IMR-90 (cell line): Measurements from ENCODE around the gene DHRS3. TPM values are rescaled to one million over a fixed set of nuclear protein-coding genes. Genes with fewer than 3 reads are reported as not detected.

Experiments
- ATAC-seq: fragments of 200-7000 bp; cut with Tn5 transposase; 2 replicates; pipeline ENCODE4 v1.9.1; 2020; ENCODE audit warnings: low read depth, mild to moderate bottlenecking, moderate library complexity
- BruUV-seq: library from RNA; stranded (reverse); fragments of 400-500 nt; replicated peaks from 2 replicates; lab custom pipeline; 2021; lab: Mats Ljungman, UMichigan
- CTCF ChIA-PET: fragments of 300-600 bp; formaldehyde crosslinking; extraction: SDS; loops from one replicate; lab custom pipeline; 2021; ENCODE audit warnings: antibody characterized with exemption; lab: Yijun Ruan, JAX
- POLR2A ChIA-PET: fragments of 300-600 bp; sonication (Branson Sonifier 250); formaldehyde crosslinking; loops from one replicate; lab custom pipeline; 2022; ENCODE audit warnings: antibody characterized with exemption; ENCODE audit not compliant: unreplicated experiment; lab: Charles Lee
- DNase-seq: peaks from one replicate; pipeline ENCODE4 v3.0.0; 2013
- H2AFZ ChIP-seq: replicated peaks from 2 replicates; pipeline ENCODE3; 2013; ENCODE audit warnings: low read length, mild to moderate bottlenecking; ENCODE audit not compliant: poor library complexity
- H2AK5ac ChIP-seq: 2 replicates; pipeline ENCODE4 v1.6.1; 2013; ENCODE audit warnings: low read depth, low read length, inconsistent platforms
- H2AK9ac ChIP-seq: replicated peaks from 2 replicates; pipeline ENCODE3; 2013; ENCODE audit warnings: mild to moderate bottlenecking, low read depth, low read length, moderate library complexity; ENCODE audit not compliant: poor library complexity
- H2BK120ac ChIP-seq: 2 replicates; pipeline ENCODE4 v1.6.1; 2013; ENCODE audit warnings: low read depth, low read length, inconsistent platforms
- H2BK15ac ChIP-seq: 3 replicates; pipeline ENCODE4 v1.6.1; 2013; ENCODE audit warnings: low read depth, low read length, inconsistent platforms
- H2BK20ac ChIP-seq: 2 replicates; pipeline ENCODE4 v1.6.1; 2013; ENCODE audit warnings: low read depth, mild to moderate bottlenecking, inconsistent platforms, low read length, moderate library complexity
- H2BK5ac ChIP-seq: 2 replicates; pipeline ENCODE4 v1.6.1; 2013; ENCODE audit warnings: mild to moderate bottlenecking, low read depth, low read length, inconsistent platforms; ENCODE audit not compliant: poor library complexity, severe bottlenecking
- H3K14ac ChIP-seq: replicated peaks from 2 replicates; pipeline ENCODE4 v1.6.1; 2013; ENCODE audit warnings: low read depth, low read length, inconsistent platforms
- H3K18ac ChIP-seq: 2 replicates; pipeline ENCODE4 v1.6.1; 2013; ENCODE audit warnings: low read depth, low read length, control low read depth
- H3K23ac ChIP-seq: 2 replicates; pipeline ENCODE4 v1.6.1; 2013; ENCODE audit warnings: low read depth, low read length, inconsistent platforms
- H3K27ac ChIP-seq: 2 replicates; pipeline ENCODE4 v1.5.1; 2013; ENCODE audit warnings: mild to moderate bottlenecking, control low read depth, low read length; ENCODE audit not compliant: insufficient read depth
- H3K27me3 ChIP-seq: 2 replicates; pipeline ENCODE4 v1.6.1; 2013; ENCODE audit warnings: low read length; ENCODE audit not compliant: control insufficient read depth, insufficient read depth
- H3K36me3 ChIP-seq: 2 replicates; pipeline ENCODE4 v1.6.1; 2013; ENCODE audit warnings: low read length, mixed read lengths; ENCODE audit not compliant: control insufficient read depth, insufficient read depth
- H3K4ac ChIP-seq: 2 replicates; pipeline ENCODE4 v1.6.1; 2013; ENCODE audit warnings: low read depth, low read length, inconsistent platforms
- H3K4me1 ChIP-seq: 2 replicates; pipeline ENCODE4 v1.6.1; 2013; ENCODE audit warnings: low read length, mixed read lengths; ENCODE audit not compliant: control insufficient read depth, insufficient read depth
- H3K4me2 ChIP-seq: 2 replicates; pipeline ENCODE4 v1.6.1; 2013; ENCODE audit warnings: low read depth, mild to moderate bottlenecking, control low read depth, low read length, moderate library complexity
- H3K4me3 ChIP-seq: 2 replicates; pipeline ENCODE4 v1.5.1; 2013; ENCODE audit warnings: low read depth, mild to moderate bottlenecking, control low read depth, low read length, moderate library complexity; ENCODE audit not compliant: insufficient read depth
- H3K56ac ChIP-seq: 2 replicates; pipeline ENCODE4 v1.6.1; 2013; ENCODE audit warnings: low read length, inconsistent platforms; ENCODE audit not compliant: insufficient read depth; ENCODE audit errors: extremely low read depth
- H3K79me1 ChIP-seq, 2 experiments: 2 replicates each; pipeline ENCODE4 v1.6.1; 2013; ENCODE audit warnings: low read length in 2 of 2, inconsistent platforms in 1 of 2, low read depth in 1 of 2
- H3K9ac ChIP-seq: 2 replicates; pipeline ENCODE4 v1.6.1; 2013; ENCODE audit warnings: low read depth, low read length, control low read depth
- H3K9me1 ChIP-seq: 2 replicates; pipeline ENCODE4 v1.6.1; 2013; ENCODE audit warnings: low read length, inconsistent platforms; ENCODE audit not compliant: insufficient read depth
- H3K9me3 ChIP-seq: 2 replicates; pipeline ENCODE4 v1.6.1; 2013; ENCODE audit warnings: low read length; ENCODE audit not compliant: control insufficient read depth, insufficient read depth
- H4K20me1 ChIP-seq: 2 replicates; pipeline ENCODE4 v1.6.1; 2013; ENCODE audit warnings: low read length, inconsistent platforms; ENCODE audit not compliant: insufficient read depth
- H4K5ac ChIP-seq: 2 replicates; pipeline ENCODE4 v1.6.1; 2013; ENCODE audit warnings: mild to moderate bottlenecking, low read depth, low read length, control low read depth
- H4K8ac ChIP-seq, 2 experiments: 2 replicates each; pipeline ENCODE4 v1.6.1; 2013; ENCODE audit warnings: low read depth in 2 of 2, low read length in 2 of 2, control low read depth in 1 of 2, inconsistent platforms in 1 of 2
- H4K91ac ChIP-seq: 2 replicates; pipeline ENCODE4 v1.6.1; 2013; ENCODE audit warnings: low read depth, low read length, inconsistent platforms; ENCODE audit not compliant: insufficient read depth
- BHLHE40 ChIP-seq: fragments of 150-350 bp; IDR thresholded peaks from 2 replicates; pipeline ENCODE4 v1.6.1; 2016; ENCODE audit warnings: mild to moderate bottlenecking, low read depth, low read length
- CEBPB ChIP-seq: IDR thresholded peaks from 2 replicates; pipeline ENCODE4 v1.6.1; 2012; ENCODE audit warnings: low read depth, low read length, improper control_type of control experiment
- CHD1 ChIP-seq: IDR thresholded peaks from 2 replicates; pipeline ENCODE4 v1.6.1; 2012; ENCODE audit warnings: low read depth, low read length, improper control_type of control experiment
- CTCF ChIP-seq: conservative IDR thresholded peaks from 2 replicates; pipeline ENCODE4 v1.5.1; 2012; ENCODE audit warnings: mild to moderate bottlenecking, low read depth, low read length, improper control_type of control experiment
- MAFK ChIP-seq: IDR thresholded peaks from 2 replicates; pipeline ENCODE4 v1.6.1; 2012; ENCODE audit warnings: low read depth, low read length, improper control_type of control experiment
- MAZ ChIP-seq: IDR thresholded peaks from 2 replicates; pipeline ENCODE4 v1.6.1; 2012; ENCODE audit warnings: low read depth, mild to moderate bottlenecking, low read length, improper control_type of control experiment, moderate library complexity, borderline replicate concordance
- MXI1 ChIP-seq: IDR thresholded peaks from 2 replicates; pipeline ENCODE4 v1.6.1; 2012; ENCODE audit warnings: low read depth, mild to moderate bottlenecking, low read length, moderate library complexity, borderline replicate concordance
- NFE2L2 ChIP-seq: fragments of 150-350 bp; IDR thresholded peaks from 2 replicates; pipeline ENCODE4 v1.6.1; 2016; ENCODE audit warnings: low read depth, mild to moderate bottlenecking, low read length
- POLR2A ChIP-seq: IDR thresholded peaks from 2 replicates; pipeline ENCODE4 v1.6.1; 2012; ENCODE audit warnings: mild to moderate bottlenecking, low read depth, low read length
- RAD21 ChIP-seq: IDR thresholded peaks from 2 replicates; pipeline ENCODE4 v1.6.1; 2012; ENCODE audit warnings: low read length, improper control_type of control experiment
- RCOR1 ChIP-seq: IDR thresholded peaks from 2 replicates; pipeline ENCODE4 v1.6.1; 2012; ENCODE audit warnings: mild to moderate bottlenecking, low read length, improper control_type of control experiment; ENCODE audit not compliant: insufficient replicate concordance
- RFX5 ChIP-seq: IDR thresholded peaks from 2 replicates; pipeline ENCODE4 v1.8.0; 2012; ENCODE audit warnings: low read depth, mild to moderate bottlenecking, low read length, moderate library complexity
- USF2 ChIP-seq: fragments of 150-350 bp; IDR thresholded peaks from 2 replicates; pipeline ENCODE4 v1.6.1; 2017; ENCODE audit warnings: mild to moderate bottlenecking, antibody characterized with exemption, low read length, low read depth
- WGBS, 2 experiments: methylation state at CpG; one replicate each; pipeline versions ENCODE4 v1.1.5 to v1.1.7; 2013; ENCODE audit warnings: missing lambda C conversion rate in 2 of 2; ENCODE audit not compliant: insufficient read length in 1 of 2; ENCODE audit errors: extremely low coverage in 2 of 2; 5-methylcytosine and 5-hydroxymethylcytosine counted together
- dilution Hi-C: fragments of 300-500 bp; cut with HindIII; formaldehyde crosslinking; loops from one replicate; pipeline ENCODE4 v1.14.3; 2018; ENCODE audit warnings: low sequenced_read_pairs; ENCODE audit not compliant: unreplicated experiment
- in situ Hi-C: fragments of 300-500 bp; cut with MboI; formaldehyde crosslinking; loops from 3 replicates; pipeline ENCODE4 v1.14.3; 2019; ENCODE audit warnings: low sequenced_read_pairs, inconsistent platforms, mixed read lengths
- intact Hi-C: fragments of 100-400 bp; cut with micrococcal nuclease; formaldehyde crosslinking; loops from 2 replicates; pipeline ENCODE4 v1.10.0; 2022
- polyA plus RNA-seq, 3 experiments: library from polyadenylated mRNA; depleted of rRNA; stranded (reverse); fragments of >200 nt; gene quantifications; 2 replicates each; pipeline ENCODE4 v1.2.3, GENCODE V29; 2012; ENCODE audit warnings: low replicate concordance in 1 of 3
- total RNA-seq: library from RNA; depleted of rRNA; stranded (reverse); fragments of >200 nt; gene quantifications from 2 replicates; pipeline ENCODE4 v1.2.3, GENCODE V29; 2012

DHRS3 gene
- total and polyA plus RNA-seq, 2 of the 4 experiments (the other 2 are of a cell fraction) = 11.2 to 14.5 TPM

- H2AFZ ChIP-seq = no peak overlapping the region
- H2AK5ac ChIP-seq = peak overlapping the region; percentile 8; the same call in 1 of the 2 replicates
- no peak overlapping the region for H4K8ac ChIP-seq
- no peaks in the 10 kb centered on the region for H3K9me1 ChIP-seq
- H4K91ac ChIP-seq = no peak overlapping the region
- no peak overlapping the region for H3K4me2 ChIP-seq
- dilution Hi-C loops = no loop called here
- no TSS peak for BruUV-seq
- no peak overlapping the region for H3K9ac ChIP-seq
- H3K18ac ChIP-seq = no peak overlapping the region
- peaks cover 3% of the 10 kb centered on the region; the same call in 1 of the 2 replicates for H3K4me1 ChIP-seq
- no peak for TF ChIP-seq NFE2L2
- TF ChIP-seq RFX5 = no peak
- no peak for TF ChIP-seq MXI1
- TF ChIP-seq CHD1 = no peak
- no peak for TF ChIP-seq RAD21
- TF ChIP-seq MAFK = no peak
- TF ChIP-seq CEBPB = no peak
- TF ChIP-seq POLR2A = no peak
- TF ChIP-seq USF2 = no peak
- no peak for TF ChIP-seq RCOR1
- no peak for TF ChIP-seq BHLHE40
- no peak for TF ChIP-seq CTCF
- TF ChIP-seq MAZ = no peak
- peaks cover 30% of the 10 kb centered on the region for H3K36me3 ChIP-seq
- no peak overlapping the region for H4K5ac ChIP-seq
- no peak overlapping the region for H2BK20ac ChIP-seq
- CTCF ChIA-PET = interaction anchor here (0.6 kb wide), 1 partner anchor 314 kb away, joined by 4 read pairs; no protein-coding TSS in a partner anchor
- DNase-seq (no peak), ATAC-seq (no peak)
- intact Hi-C loops = no loop called here
- H3K27me3 ChIP-seq = no peaks in the 10 kb centered on the region
- no peaks in the 10 kb centered on the region for H4K20me1 ChIP-seq
- no peak overlapping the region for H2BK5ac ChIP-seq
- H2BK120ac ChIP-seq = no peak overlapping the region; the same call in 1 of the 2 replicates
- no peak overlapping the region for H3K4me3 ChIP-seq
- H3K79me1 ChIP-seq = no peaks in the 10 kb centered on the region
- no peak overlapping the region for H3K23ac ChIP-seq
- H3K14ac ChIP-seq = no peak overlapping the region
- POLR2A ChIA-PET = no interaction called here
- no CpG with 5 or more reads among the region's 9 CpGs for WGBS, 2 experiments
- H3K56ac ChIP-seq = no peak overlapping the region
- no peak overlapping the region for H3K4ac ChIP-seq
- in situ Hi-C loops = no loop called here
- H3K27ac ChIP-seq = no peak overlapping the region
- peaks cover 19% of the 10 kb centered on the region for H3K9me3 ChIP-seq
- no peak overlapping the region for H2BK15ac ChIP-seq
- H2AK9ac ChIP-seq = no peak overlapping the region
Observed at GRCh38 chr1:12567288-12567819, 50.7 kb downstream of the DHRS3 start.
